Measurements from ENCODE around the gene MFAP3. TPM values are rescaled to one million over a fixed set of nuclear protein-coding genes. Genes with fewer than 3 reads are reported as not detected.
"Not testable (repeated sequence)": the region's sequence is repeated elsewhere in the genome, so short reads cannot be mapped to it uniquely, and the experiment has no call there.

MFAP3 gene
- total RNA-seq, 3 donors from 2014 or later (not counting 1 experiment from before 2014, with no cell fraction given), result 20.4 to 24.8 (median 22.7) TPM

DNA sequence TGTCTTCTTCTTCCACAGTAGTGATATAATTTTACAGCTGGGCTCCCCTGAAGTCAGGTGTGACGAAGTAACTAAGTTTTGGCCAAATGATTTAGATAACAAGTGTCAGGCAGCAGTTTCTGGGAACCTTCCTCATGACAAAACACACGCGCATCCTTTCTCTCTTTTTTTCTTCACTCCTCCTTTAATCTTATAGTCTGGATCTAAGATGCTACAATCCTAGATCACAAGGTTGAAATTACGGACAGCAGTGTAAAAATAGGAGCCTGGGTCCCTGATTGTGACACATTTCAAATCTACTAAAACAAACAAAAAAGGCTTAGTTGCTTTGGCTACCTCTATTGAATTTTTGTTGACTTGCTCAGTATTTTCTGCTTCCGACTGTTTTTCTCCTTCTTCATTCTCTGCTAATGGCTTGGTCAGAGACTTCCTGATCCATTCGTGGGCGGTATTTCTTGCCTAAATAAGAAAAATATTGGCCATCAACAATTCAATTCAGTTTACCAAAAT lies 36.2 kb upstream of the MFAP3 start:
- Mint-ChIP-seq H3K4me3 (no peak overlapping the region), H3K4me1 (no peaks in the 10 kb centered on the region), H3K27me3 (ENCODE audit: low read depth in 2 of 2) (no peaks in the 10 kb centered on the region), H3K9me3 (no peaks in the 10 kb centered on the region), H3K27ac (no peak overlapping the region), H3K36me3 (peaks cover 14% of the 10 kb centered on the region)
- intact Hi-C loops (cut with micrococcal nuclease), result no loop called here
- Histone ChIP-seq H3K4me1 (ENCODE audit: control insufficient read depth, insufficient read depth, low read length) (no peaks in the 10 kb centered on the region), H3K4me3 (ENCODE audit: low read length) (no peak overlapping the region), H3K9me3 (ENCODE audit: control insufficient read depth, insufficient read depth, low read length) (no peaks in the 10 kb centered on the region), H3K27ac (ENCODE audit: low read length) (no peak overlapping the region), H3K27me3 (ENCODE audit: control insufficient read depth, insufficient read depth, low read length) (no peaks in the 10 kb centered on the region), H3K36me3 (ENCODE audit: control insufficient read depth, insufficient read depth, low read length) (peaks cover 22% of the 10 kb centered on the region)
- TF ChIP-seq, protein P1, sequence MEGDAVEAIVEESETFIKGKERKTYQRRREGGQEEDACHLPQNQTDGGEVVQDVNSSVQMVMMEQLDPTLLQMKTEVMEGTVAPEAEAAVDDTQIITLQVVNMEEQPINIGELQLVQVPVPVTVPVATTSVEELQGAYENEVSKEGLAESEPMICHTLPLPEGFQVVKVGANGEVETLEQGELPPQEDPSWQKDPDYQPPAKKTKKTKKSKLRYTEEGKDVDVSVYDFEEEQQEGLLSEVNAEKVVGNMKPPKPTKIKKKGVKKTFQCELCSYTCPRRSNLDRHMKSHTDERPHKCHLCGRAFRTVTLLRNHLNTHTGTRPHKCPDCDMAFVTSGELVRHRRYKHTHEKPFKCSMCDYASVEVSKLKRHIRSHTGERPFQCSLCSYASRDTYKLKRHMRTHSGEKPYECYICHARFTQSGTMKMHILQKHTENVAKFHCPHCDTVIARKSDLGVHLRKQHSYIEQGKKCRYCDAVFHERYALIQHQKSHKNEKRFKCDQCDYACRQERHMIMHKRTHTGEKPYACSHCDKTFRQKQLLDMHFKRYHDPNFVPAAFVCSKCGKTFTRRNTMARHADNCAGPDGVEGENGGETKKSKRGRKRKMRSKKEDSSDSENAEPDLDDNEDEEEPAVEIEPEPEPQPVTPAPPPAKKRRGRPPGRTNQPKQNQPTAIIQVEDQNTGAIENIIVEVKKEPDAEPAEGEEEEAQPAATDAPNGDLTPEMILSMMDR (IDR thresholded peaks at IDR 0.05), result no peak
- WGBS (ENCODE audit: insufficient coverage), result 90% methylated on average over 7 of the region's 7 CpGs
- ATAC-seq (no peak), DNase-seq (no peak)

DNA sequence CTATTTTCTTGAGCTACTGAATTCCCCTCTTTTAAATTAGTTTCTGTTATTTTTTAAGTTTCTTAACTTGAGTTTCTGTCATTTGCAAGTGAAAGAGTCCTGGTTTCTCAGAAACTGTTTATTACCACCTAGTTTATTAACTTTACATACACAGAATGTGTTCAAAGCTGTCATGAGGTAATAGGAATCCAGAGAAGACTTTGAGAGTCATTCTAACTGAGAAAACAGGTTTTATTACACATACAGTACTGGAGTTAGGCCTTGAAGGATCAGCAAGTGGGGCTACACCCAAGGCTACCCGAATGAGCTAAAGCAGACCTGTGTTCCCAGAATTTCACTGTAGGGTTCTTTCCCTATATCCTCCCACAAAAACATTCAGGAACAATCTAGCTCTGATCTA lies 33.1 kb upstream of the MFAP3 start:
- DNase-seq (no peak), ATAC-seq (no peak)
- Histone ChIP-seq H3K27me3 (ENCODE audit: control insufficient read depth, insufficient read depth, low read length) (no peaks in the 10 kb centered on the region), H3K4me1 (ENCODE audit: control insufficient read depth, insufficient read depth, low read length) (no peaks in the 10 kb centered on the region), H3K9me3 (ENCODE audit: control insufficient read depth, insufficient read depth, low read length) (no peaks in the 10 kb centered on the region), H3K36me3 (ENCODE audit: control insufficient read depth, insufficient read depth, low read length) (peaks cover 16% of the 10 kb centered on the region), H3K27ac (ENCODE audit: low read length) (no peak overlapping the region), H3K4me3 (ENCODE audit: low read length) (no peak overlapping the region)
- peaks cover 7% of the 10 kb centered on the region for H3K36me3 Mint-ChIP-seq
- intact Hi-C loops (cut with micrococcal nuclease), result no loop called here
- TF ChIP-seq, protein P1 (IDR thresholded peaks at IDR 0.05), result no peak
- 77% methylated on average over 1 of the region's 1 CpG for WGBS (ENCODE audit: insufficient coverage)
- H3K4me1 Mint-ChIP-seq, result no peaks in the 10 kb centered on the region
- H3K4me3 Mint-ChIP-seq, result no peak overlapping the region
- no peaks in the 10 kb centered on the region for H3K9me3 Mint-ChIP-seq
- no peak overlapping the region for H3K27ac Mint-ChIP-seq
- H3K27me3 Mint-ChIP-seq (ENCODE audit: low read depth in 2 of 2), result no peaks in the 10 kb centered on the region

DNA sequence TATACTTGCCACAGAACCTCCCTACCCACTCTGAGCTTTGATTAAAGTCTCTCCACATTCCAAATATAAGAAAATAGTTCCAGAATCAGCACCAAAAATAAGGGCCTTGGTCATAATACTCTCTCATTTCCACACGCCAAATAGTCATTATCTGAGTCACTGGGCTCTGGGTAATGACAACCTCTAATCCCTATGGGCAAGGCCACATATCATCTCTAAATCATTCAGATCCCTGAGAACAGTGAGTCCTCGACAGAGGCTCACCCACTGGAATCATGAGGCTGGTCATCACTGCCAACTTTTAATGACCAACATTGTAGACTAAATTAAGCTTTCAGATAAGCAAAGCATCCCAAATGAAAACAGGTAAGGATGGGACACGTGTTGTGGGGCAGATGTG lies 28.1 kb upstream of the MFAP3 start:
- intact Hi-C loops (cut with micrococcal nuclease), result no loop called here
- Mint-ChIP-seq H3K4me1 (no peaks in the 10 kb centered on the region), H3K27me3 (ENCODE audit: low read depth in 2 of 2) (no peaks in the 10 kb centered on the region), H3K9me3 (no peaks in the 10 kb centered on the region), H3K36me3 (no peaks in the 10 kb centered on the region), H3K27ac (no peak overlapping the region), H3K4me3 (no peak overlapping the region)
- 74% methylated on average over 3 of the region's 3 CpGs for WGBS (ENCODE audit: insufficient coverage)
- Histone ChIP-seq H3K4me3 (ENCODE audit: low read length) (no peak overlapping the region), H3K27ac (ENCODE audit: low read length) (no peak overlapping the region), H3K4me1 (ENCODE audit: control insufficient read depth, insufficient read depth, low read length) (no peaks in the 10 kb centered on the region), H3K27me3 (ENCODE audit: control insufficient read depth, insufficient read depth, low read length) (no peaks in the 10 kb centered on the region), H3K36me3 (ENCODE audit: control insufficient read depth, insufficient read depth, low read length) (peaks cover 15% of the 10 kb centered on the region), H3K9me3 (ENCODE audit: control insufficient read depth, insufficient read depth, low read length) (no peaks in the 10 kb centered on the region)
- TF ChIP-seq, protein P1 (IDR thresholded peaks at IDR 0.05), result no peak
- ATAC-seq (no peak), DNase-seq (no peak)

DNA sequence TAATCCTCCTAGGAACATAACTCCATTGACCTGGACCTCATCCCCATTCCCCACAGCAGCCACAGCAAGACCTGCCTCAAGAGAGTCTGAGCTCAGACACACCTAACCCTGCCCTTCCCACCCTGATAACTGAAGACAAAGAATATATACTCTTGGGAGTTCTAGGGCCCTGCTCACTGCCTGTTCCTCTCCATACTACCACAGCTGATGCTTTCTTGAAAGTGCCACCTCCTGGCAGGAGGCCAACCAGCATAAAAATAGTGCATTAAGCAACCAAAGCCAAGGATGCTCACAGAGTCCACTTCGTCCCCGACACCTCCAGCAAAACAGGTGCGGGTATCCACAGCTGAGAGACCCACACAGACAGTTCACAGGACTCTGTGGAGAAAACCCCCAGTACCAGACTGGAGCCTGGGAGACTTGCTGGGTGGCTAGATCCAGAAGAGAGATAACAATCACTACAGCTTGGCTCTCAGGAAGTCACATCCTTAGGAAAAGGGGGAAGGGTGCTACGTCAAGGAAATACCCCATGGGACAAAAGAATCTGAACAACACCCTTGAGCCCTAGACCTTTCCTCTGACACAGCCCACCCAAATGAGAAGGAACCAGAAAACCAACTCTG lies 23.6 kb upstream of the MFAP3 start:
- no peak overlapping the region for H3K27ac Mint-ChIP-seq
- Histone ChIP-seq H3K27me3 (ENCODE audit: control insufficient read depth, insufficient read depth, low read length) (no peaks in the 10 kb centered on the region), H3K36me3 (ENCODE audit: control insufficient read depth, insufficient read depth, low read length) (peaks cover 18% of the 10 kb centered on the region), H3K27ac (ENCODE audit: low read length) (no peak overlapping the region), H3K4me1 (ENCODE audit: control insufficient read depth, insufficient read depth, low read length) (no peaks in the 10 kb centered on the region), H3K4me3 (ENCODE audit: low read length) (no peak overlapping the region), H3K9me3 (ENCODE audit: control insufficient read depth, insufficient read depth, low read length) (no peaks in the 10 kb centered on the region)
- no peaks in the 10 kb centered on the region for H3K9me3 Mint-ChIP-seq
- H3K36me3 Mint-ChIP-seq, result no peaks in the 10 kb centered on the region
- intact Hi-C loops (cut with micrococcal nuclease), result no loop called here
- H3K27me3 Mint-ChIP-seq (ENCODE audit: low read depth in 2 of 2), result no peaks in the 10 kb centered on the region
- no peak overlapping the region for H3K4me3 Mint-ChIP-seq
- no peak for ATAC-seq
- 96% methylated on average over 4 of the region's 4 CpGs for WGBS (ENCODE audit: insufficient coverage)
- TF ChIP-seq, protein P1 (IDR thresholded peaks at IDR 0.05), result no peak
- H3K4me1 Mint-ChIP-seq, result peaks cover 7 to 18% of the 10 kb centered on the region in 2 donors
- no peak for DNase-seq

DNA sequence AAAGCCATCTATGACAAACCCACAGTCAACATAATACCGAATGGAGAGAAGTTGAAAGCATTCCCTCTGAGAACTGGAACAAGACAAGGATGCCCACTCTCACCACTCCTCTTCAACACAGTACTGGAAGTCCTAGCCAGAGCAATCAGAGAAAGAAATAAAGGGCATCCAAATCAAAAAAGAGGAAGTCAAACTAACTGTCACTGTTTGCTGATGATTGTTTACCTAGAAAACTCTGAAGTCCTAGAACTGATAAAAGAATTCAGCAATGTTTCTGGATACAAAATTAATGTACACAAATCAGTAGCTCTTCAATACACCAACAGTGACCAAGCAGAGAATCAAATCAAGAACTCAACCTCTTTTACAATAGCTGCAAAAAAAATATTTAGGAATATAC lies 19.8 kb upstream of the MFAP3 start:
- not testable (repeated sequence) for H3K4me3 ChIP-seq (ENCODE audit: low read length)

More for the DNA sequence above, 19.8 kb upstream of the MFAP3 start:
- H3K9me3 ChIP-seq (ENCODE audit: control insufficient read depth, insufficient read depth, low read length); H3K27ac ChIP-seq (ENCODE audit: low read length); H3K4me3 Mint-ChIP-seq; H3K9me3 Mint-ChIP-seq; intact Hi-C loops (cut with micrococcal nuclease); H3K36me3 Mint-ChIP-seq; ATAC-seq; H3K27me3 Mint-ChIP-seq (ENCODE audit: low read depth in 2 of 2); H3K4me1 ChIP-seq (ENCODE audit: control insufficient read depth, insufficient read depth, low read length); H3K27me3 ChIP-seq (ENCODE audit: control insufficient read depth, insufficient read depth, low read length); H3K27ac Mint-ChIP-seq; DNase-seq: not testable (repeated sequence)
- WGBS (ENCODE audit: insufficient coverage), result 100% methylated on average over 1 of the region's 1 CpG
- peaks cover 12% of the 10 kb centered on the region for H3K36me3 ChIP-seq (ENCODE audit: control insufficient read depth, insufficient read depth, low read length)
- peaks cover 18 to 27% of the 10 kb centered on the region in 2 donors for H3K4me1 Mint-ChIP-seq
